H9 (cell line): Measurements from ENCODE around the gene RASA3. TPM values are rescaled to one million over a fixed set of nuclear protein-coding genes. Genes with fewer than 3 reads are reported as not detected.

Source experiments
- DNase-seq: peaks from one replicate; pipeline ENCODE4 v3.0.0-alpha.2; 2017
- H2AFZ ChIP-seq: one replicate; pipeline ENCODE4 v1.6.1; 2013; ENCODE audit warnings: mild to moderate bottlenecking, low read length, control low read depth, moderate library complexity
- H2AK5ac ChIP-seq: 2 replicates; pipeline ENCODE4 v1.6.1; 2013; ENCODE audit warnings: low read length, control low read depth, mixed read lengths; ENCODE audit not compliant: insufficient read length
- H2BK120ac ChIP-seq: one replicate; pipeline ENCODE4 v1.6.1; 2013; ENCODE audit warnings: low read depth, mild to moderate bottlenecking, low read length, control low read depth, inconsistent platforms; ENCODE audit not compliant: poor library complexity, severe bottlenecking
- H2BK12ac ChIP-seq: 2 replicates; pipeline ENCODE4 v1.6.1; 2013; ENCODE audit warnings: low read length, control low read depth, mixed read lengths, low read depth; ENCODE audit not compliant: insufficient read length
- H2BK15ac ChIP-seq: 2 replicates; pipeline ENCODE4 v1.6.1; 2013; ENCODE audit warnings: low read depth, low read length, control low read depth
- H2BK20ac ChIP-seq: one replicate; pipeline ENCODE4 v1.6.1; 2013; ENCODE audit warnings: low read depth, mild to moderate bottlenecking, low read length, control low read depth, inconsistent platforms; ENCODE audit not compliant: poor library complexity, severe bottlenecking
- H2BK5ac ChIP-seq: 2 replicates; pipeline ENCODE4 v1.6.1; 2013; ENCODE audit warnings: low read length, control low read depth, mixed read lengths; ENCODE audit not compliant: insufficient read length
- H3K14ac ChIP-seq: 2 replicates; pipeline ENCODE4 v1.6.1; 2013; ENCODE audit warnings: low read length, control low read depth; ENCODE audit not compliant: insufficient read depth
- H3K18ac ChIP-seq: 2 replicates; pipeline ENCODE4 v1.6.1; 2013; ENCODE audit warnings: low read depth, mild to moderate bottlenecking, mixed read lengths, low read length, control low read depth; ENCODE audit not compliant: insufficient read length
- H3K23ac ChIP-seq: 2 replicates; pipeline ENCODE4 v1.6.1; 2013; ENCODE audit warnings: low read length, control low read depth, mixed read lengths, low read depth; ENCODE audit not compliant: insufficient read length
- H3K23me2 ChIP-seq: 2 replicates; pipeline ENCODE4 v1.6.1; 2013; ENCODE audit warnings: low read depth, mild to moderate bottlenecking, mixed read lengths, low read length, control low read depth; ENCODE audit not compliant: insufficient read length, poor library complexity, severe bottlenecking
- H3K27ac ChIP-seq: 2 replicates; pipeline ENCODE4 v1.5.1; 2013; ENCODE audit warnings: low read length, control low read depth, mixed read lengths, low read depth; ENCODE audit not compliant: insufficient read length
- H3K27me3 ChIP-seq: 2 replicates; pipeline ENCODE4 v1.6.1; 2013; ENCODE audit warnings: low read length, control low read depth, inconsistent platforms; ENCODE audit not compliant: insufficient read depth
- H3K4ac ChIP-seq: 2 replicates; pipeline ENCODE4 v1.6.1; 2013; ENCODE audit warnings: low read depth, mild to moderate bottlenecking, control low read depth, inconsistent platforms, low read length, moderate library complexity
- H3K4me1 ChIP-seq: 2 replicates; pipeline ENCODE4 v1.6.1; 2013; ENCODE audit warnings: low read length, control low read depth, inconsistent platforms; ENCODE audit not compliant: insufficient read depth
- H3K4me2 ChIP-seq: 2 replicates; pipeline ENCODE4 v1.6.1; 2013; ENCODE audit warnings: low read length, control low read depth, mixed read lengths; ENCODE audit not compliant: insufficient read length, insufficient read depth
- H3K56ac ChIP-seq: 2 replicates; pipeline ENCODE4 v1.6.1; 2013; ENCODE audit warnings: low read depth, mild to moderate bottlenecking, mixed read lengths, low read length, control low read depth; ENCODE audit not compliant: insufficient read length
- H3K79me1 ChIP-seq: 2 replicates; pipeline ENCODE4 v1.6.1; 2013; ENCODE audit warnings: low read depth, mild to moderate bottlenecking, moderate library complexity, low read length, control low read depth, inconsistent platforms; ENCODE audit not compliant: insufficient read depth, poor library complexity, severe bottlenecking
- H3K79me2 ChIP-seq: 2 replicates; pipeline ENCODE4 v1.6.1; 2013; ENCODE audit warnings: low read length, control low read depth, inconsistent platforms; ENCODE audit not compliant: insufficient read depth
- H3K9ac ChIP-seq: 2 replicates; pipeline ENCODE4 v1.6.1; 2013; ENCODE audit warnings: low read length, control low read depth, mixed read lengths; ENCODE audit not compliant: insufficient read length; ENCODE audit errors: extremely low read depth
- H3K9me3 ChIP-seq: one replicate; pipeline ENCODE4 v1.6.1; 2013; ENCODE audit warnings: low read depth, low read length, inconsistent platforms; ENCODE audit not compliant: control insufficient read depth
- H3T11ph ChIP-seq: one replicate; pipeline ENCODE4 v1.6.1; 2013; ENCODE audit warnings: mild to moderate bottlenecking, low read length, control low read depth, inconsistent platforms
- H4K20me1 ChIP-seq: one replicate; pipeline ENCODE4 v1.6.1; 2013; ENCODE audit not compliant: control insufficient read depth, insufficient read length, insufficient read depth
- H4K5ac ChIP-seq: 2 replicates; pipeline ENCODE4 v1.6.1; 2013; ENCODE audit warnings: low read depth, mild to moderate bottlenecking, mixed read lengths, low read length, control low read depth; ENCODE audit not compliant: insufficient read length
- H4K8ac ChIP-seq: replicated peaks from 2 replicates; pipeline ENCODE4 v1.6.1; 2013; ENCODE audit warnings: low read length, control low read depth, mixed read lengths, low read depth; ENCODE audit not compliant: insufficient read length
- H4K91ac ChIP-seq: 2 replicates; pipeline ENCODE4 v1.6.1; 2013; ENCODE audit warnings: low read depth, mild to moderate bottlenecking, moderate library complexity, mixed read lengths, low read length, control low read depth; ENCODE audit not compliant: insufficient read length
- H3K27ac Mint-ChIP-seq, 3 experiments: 2 replicates in 2 of 3; 3 replicates in 1 of 3; pipeline ENCODE4 v1.8.0; 2020 to 2021; ENCODE audit warnings: mixed read lengths in 3 of 3, mild to moderate bottlenecking in 1 of 3, moderate library complexity in 1 of 3
- H3K27me3 Mint-ChIP-seq: 2 replicates; pipeline ENCODE4 v1.8.0; 2021; ENCODE audit warnings: low read depth, mild to moderate bottlenecking, moderate library complexity, mixed read lengths
- H3K36me3 Mint-ChIP-seq, 3 experiments: 2 replicates in 2 of 3; 3 replicates in 1 of 3; pipeline ENCODE4 v1.8.0; 2020 to 2021; ENCODE audit warnings: low read depth in 3 of 3, mixed read lengths in 3 of 3; ENCODE audit not compliant: insufficient read depth in 1 of 3
- H3K4me1 Mint-ChIP-seq, 2 experiments: 2 replicates each; pipeline ENCODE4 v1.8.0; 2020; ENCODE audit warnings: mixed read lengths in 2 of 2
- H3K4me3 Mint-ChIP-seq, 2 experiments: 2 replicates in 1 of 2; 3 replicates in 1 of 2; pipeline ENCODE4 v1.8.0; 2020 to 2021; ENCODE audit warnings: mild to moderate bottlenecking in 2 of 2, mixed read lengths in 2 of 2, moderate library complexity in 1 of 2
- H3K9me3 Mint-ChIP-seq, 2 experiments: 2 replicates in 1 of 2; 3 replicates in 1 of 2; pipeline ENCODE4 v1.8.0; 2020; ENCODE audit warnings: mild to moderate bottlenecking in 2 of 2, mixed read lengths in 2 of 2, moderate library complexity in 1 of 2
- WGBS: extraction: QIAGEN DNeasy Blood & Tissue Kit; methylation state at CpG from one replicate; pipeline ENCODE4 v1.1.7; 2013; ENCODE audit warnings: missing lambda C conversion rate, low lambda C conversion rate, mixed read lengths; ENCODE audit not compliant: insufficient read length; ENCODE audit errors: extremely low coverage; 5-methylcytosine and 5-hydroxymethylcytosine counted together
- total RNA-seq: library from RNA; stranded (reverse); gene quantifications from 2 replicates; pipeline ENCODE4 v1.2.1, GENCODE V29; 2021
- TF ChIP-seq, protein P1 (sequence below): fragments of 200-600 bp; sonication (generic); conservative IDR thresholded peaks from 3 replicates; pipeline ENCODE4 v1.8.0; 2021; ENCODE audit warnings: antibody characterized with exemption, mild to moderate bottlenecking

RASA3 gene
- total RNA-seq, 1 experiment from 2014 or later = 12.3 TPM

DNA sequence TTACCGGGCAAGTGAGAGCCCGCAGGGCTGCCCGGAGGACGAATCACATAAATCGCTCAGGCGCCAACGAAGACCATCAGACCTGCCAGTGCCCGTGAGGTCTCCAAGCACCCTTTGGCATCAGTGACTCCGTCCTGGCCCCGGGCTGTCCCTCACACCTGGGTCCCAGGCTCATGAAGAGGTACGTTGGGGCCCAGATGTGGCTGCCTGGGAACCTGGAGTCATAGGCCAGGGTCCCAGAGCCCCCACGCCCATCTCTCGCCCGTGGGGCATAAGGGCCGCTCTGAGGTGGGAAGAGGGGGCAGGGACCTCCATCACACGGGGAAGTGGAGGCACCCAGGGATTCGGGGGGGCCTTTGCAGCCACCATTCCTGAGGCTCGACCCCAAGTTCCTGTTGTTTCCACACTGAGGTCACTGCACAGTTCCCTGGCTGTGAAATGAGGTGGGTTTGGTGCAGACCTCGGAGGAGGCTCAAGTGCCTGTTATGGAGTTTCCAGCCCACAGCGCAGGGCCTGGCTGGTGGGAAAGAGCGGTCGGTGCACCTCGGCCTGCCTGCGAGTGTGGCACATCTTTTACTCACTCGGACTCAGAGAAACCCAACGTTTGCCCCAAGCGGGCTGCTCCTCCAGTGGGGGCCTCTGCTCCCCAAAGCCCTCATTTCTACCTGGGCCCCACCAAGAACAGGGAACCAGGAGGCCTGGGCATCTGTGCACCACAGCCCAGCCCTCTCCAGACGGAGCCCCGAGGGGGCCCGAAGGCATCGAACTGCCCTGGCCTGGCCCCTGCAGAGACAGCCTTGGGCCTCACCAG, 122.6 kb downstream of the RASA3 start:
- Histone ChIP-seq H3K27ac (no peak overlapping the region), H3K23ac (no peak overlapping the region), H3T11ph (no peak overlapping the region), H2BK120ac (no peak overlapping the region), H3K79me1 (no peaks in the 10 kb centered on the region), H3K9me3 (no peaks in the 10 kb centered on the region), H2BK20ac (no peak overlapping the region), H4K91ac (no peak overlapping the region), H4K5ac (no peak overlapping the region), H2BK15ac (no peak overlapping the region), H3K18ac (no peak overlapping the region), H3K4me1 (no peaks in the 10 kb centered on the region), H2BK5ac (no peak overlapping the region), H4K8ac (no peak overlapping the region), H3K23me2 (no peaks in the 10 kb centered on the region), H3K4ac (no peak overlapping the region), H3K9ac (no peak overlapping the region), H3K56ac (no peak overlapping the region), H2AFZ (no peak overlapping the region), H4K20me1 (no peaks in the 10 kb centered on the region), H3K79me2 (no peaks in the 10 kb centered on the region), H3K14ac (no peak overlapping the region), H3K27me3 (no peaks in the 10 kb centered on the region), H2BK12ac (no peak overlapping the region), H3K4me2 (no peak overlapping the region), H2AK5ac (no peak overlapping the region)
- H3K27me3 Mint-ChIP-seq = no peaks in the 10 kb centered on the region
- no CpG with 5 or more reads among the region's 31 CpGs for WGBS
- H3K9me3 Mint-ChIP-seq = no peaks in the 10 kb centered on the region
- H3K36me3 Mint-ChIP-seq = peaks cover 8 to 10% (median 10%) of the 10 kb centered on the region in 3 experiments
- DNase-seq = no peak
- TF ChIP-seq, protein P1, sequence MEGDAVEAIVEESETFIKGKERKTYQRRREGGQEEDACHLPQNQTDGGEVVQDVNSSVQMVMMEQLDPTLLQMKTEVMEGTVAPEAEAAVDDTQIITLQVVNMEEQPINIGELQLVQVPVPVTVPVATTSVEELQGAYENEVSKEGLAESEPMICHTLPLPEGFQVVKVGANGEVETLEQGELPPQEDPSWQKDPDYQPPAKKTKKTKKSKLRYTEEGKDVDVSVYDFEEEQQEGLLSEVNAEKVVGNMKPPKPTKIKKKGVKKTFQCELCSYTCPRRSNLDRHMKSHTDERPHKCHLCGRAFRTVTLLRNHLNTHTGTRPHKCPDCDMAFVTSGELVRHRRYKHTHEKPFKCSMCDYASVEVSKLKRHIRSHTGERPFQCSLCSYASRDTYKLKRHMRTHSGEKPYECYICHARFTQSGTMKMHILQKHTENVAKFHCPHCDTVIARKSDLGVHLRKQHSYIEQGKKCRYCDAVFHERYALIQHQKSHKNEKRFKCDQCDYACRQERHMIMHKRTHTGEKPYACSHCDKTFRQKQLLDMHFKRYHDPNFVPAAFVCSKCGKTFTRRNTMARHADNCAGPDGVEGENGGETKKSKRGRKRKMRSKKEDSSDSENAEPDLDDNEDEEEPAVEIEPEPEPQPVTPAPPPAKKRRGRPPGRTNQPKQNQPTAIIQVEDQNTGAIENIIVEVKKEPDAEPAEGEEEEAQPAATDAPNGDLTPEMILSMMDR = no peak
- H3K4me3 Mint-ChIP-seq = no peak overlapping the region
- peak overlapping the region in 1 of 3 experiments; percentile 53; a peak in 3 of 7 replicates for H3K27ac Mint-ChIP-seq
- no peaks in the 10 kb centered on the region for H3K4me1 Mint-ChIP-seq
